Fibroblast of lung (primary cell): ENCODE data around the gene FLNB.

Source experiments
- EZH2 ChIP-seq: IDR thresholded peaks from 2 replicates; pipeline ENCODE4 v1.5.1; 2012; ENCODE audit warnings: low read length, control low read depth, mild to moderate bottlenecking; ENCODE audit errors: missing control alignments
- TF ChIP-seq, protein P1 (sequence below), 2 donors: IDR thresholded peaks in 1 of 2; conservative IDR thresholded peaks in 1 of 2; 1 replicate in 1 of 2; 2 replicates in 1 of 2; pipeline ENCODE4 v1.5.1; 2011 to 2012; ENCODE audit warnings: low read length in 2 of 2, control low read depth in 1 of 2, inconsistent platforms in 1 of 2, low read depth in 1 of 2, mild to moderate bottlenecking in 1 of 2

GRCh38 chr3:58167431-58168351 is 159.5 kb downstream of the FLNB start:
- TF ChIP-seq, protein P1, sequence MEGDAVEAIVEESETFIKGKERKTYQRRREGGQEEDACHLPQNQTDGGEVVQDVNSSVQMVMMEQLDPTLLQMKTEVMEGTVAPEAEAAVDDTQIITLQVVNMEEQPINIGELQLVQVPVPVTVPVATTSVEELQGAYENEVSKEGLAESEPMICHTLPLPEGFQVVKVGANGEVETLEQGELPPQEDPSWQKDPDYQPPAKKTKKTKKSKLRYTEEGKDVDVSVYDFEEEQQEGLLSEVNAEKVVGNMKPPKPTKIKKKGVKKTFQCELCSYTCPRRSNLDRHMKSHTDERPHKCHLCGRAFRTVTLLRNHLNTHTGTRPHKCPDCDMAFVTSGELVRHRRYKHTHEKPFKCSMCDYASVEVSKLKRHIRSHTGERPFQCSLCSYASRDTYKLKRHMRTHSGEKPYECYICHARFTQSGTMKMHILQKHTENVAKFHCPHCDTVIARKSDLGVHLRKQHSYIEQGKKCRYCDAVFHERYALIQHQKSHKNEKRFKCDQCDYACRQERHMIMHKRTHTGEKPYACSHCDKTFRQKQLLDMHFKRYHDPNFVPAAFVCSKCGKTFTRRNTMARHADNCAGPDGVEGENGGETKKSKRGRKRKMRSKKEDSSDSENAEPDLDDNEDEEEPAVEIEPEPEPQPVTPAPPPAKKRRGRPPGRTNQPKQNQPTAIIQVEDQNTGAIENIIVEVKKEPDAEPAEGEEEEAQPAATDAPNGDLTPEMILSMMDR (conservative IDR thresholded peaks at IDR 0.05 in 1 of 2, IDR thresholded peaks at IDR 0.05 in 1 of 2; ENCODE audit: low read depth in 1 of 2, low read length in 2 of 2), result peak; percentile 83 to 99
- no peak for TF ChIP-seq EZH2
